ENCODE measurements around the gene MYO9A.

The MYO9A gene

DNA sequence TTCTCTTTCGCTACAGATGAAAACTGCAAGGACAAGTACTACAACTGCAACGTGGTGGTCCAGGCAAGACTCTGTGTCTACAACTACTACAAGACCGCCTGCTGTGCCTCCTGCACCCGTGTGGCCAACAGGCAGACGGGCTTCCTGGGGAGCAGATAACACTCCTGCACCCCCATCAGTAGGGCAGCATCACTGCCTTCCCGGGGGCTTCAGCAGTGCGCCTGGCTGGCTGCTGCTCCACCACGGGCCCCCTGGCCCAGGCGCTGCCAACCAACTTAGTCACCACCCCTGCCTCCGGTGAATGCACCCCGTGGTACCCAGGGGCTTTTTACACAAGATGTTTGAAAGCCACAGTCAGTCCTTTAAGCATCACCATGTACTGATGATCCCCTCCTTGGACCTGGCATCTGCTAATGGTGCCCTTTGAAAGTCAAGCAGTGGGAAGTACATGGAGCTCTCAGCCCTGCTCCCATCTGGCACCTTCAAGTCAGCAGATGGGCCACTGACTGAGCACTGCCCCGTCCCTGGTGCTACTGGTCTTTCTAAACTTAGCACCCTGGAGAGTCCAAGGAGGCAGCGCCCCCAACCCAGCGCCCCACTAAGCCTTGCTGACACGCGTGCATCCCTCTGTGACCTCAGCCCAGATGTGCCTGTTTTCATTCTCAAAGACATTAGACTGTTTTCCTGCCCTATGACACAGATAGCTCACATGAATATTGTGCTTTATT is 340.6 kb downstream of the MYO9A start:
- H3K4me3 ChIP-seq (ENCODE audit: control insufficient read depth, low read depth, low read length), result no peak overlapping the region
- TF ChIP-seq, protein P1, sequence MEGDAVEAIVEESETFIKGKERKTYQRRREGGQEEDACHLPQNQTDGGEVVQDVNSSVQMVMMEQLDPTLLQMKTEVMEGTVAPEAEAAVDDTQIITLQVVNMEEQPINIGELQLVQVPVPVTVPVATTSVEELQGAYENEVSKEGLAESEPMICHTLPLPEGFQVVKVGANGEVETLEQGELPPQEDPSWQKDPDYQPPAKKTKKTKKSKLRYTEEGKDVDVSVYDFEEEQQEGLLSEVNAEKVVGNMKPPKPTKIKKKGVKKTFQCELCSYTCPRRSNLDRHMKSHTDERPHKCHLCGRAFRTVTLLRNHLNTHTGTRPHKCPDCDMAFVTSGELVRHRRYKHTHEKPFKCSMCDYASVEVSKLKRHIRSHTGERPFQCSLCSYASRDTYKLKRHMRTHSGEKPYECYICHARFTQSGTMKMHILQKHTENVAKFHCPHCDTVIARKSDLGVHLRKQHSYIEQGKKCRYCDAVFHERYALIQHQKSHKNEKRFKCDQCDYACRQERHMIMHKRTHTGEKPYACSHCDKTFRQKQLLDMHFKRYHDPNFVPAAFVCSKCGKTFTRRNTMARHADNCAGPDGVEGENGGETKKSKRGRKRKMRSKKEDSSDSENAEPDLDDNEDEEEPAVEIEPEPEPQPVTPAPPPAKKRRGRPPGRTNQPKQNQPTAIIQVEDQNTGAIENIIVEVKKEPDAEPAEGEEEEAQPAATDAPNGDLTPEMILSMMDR (conservative IDR thresholded peaks at IDR 0.05; ENCODE audit: control insufficient read depth, insufficient read depth, low read depth, low read length), result no peak
- no peak for DNase-seq (ENCODE audit: low read depth)

DNA sequence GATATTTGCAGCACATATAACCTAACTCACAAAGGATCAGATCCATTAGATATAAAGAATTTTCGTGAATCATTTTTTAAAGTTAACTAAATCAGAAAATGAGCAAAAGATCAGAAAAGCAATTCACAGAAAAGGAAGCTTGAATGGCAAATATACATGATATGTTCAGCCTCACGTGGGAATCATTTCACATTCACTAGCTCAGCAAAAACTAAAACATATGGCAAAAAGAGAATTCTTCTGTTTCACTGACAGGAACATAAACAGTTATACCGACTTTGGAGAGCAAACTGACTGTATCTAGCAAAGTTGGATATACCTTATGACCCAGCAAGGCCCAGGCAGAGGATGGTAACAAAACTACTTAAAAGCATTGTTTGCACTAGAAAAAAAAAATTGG is 341.6 kb downstream of the MYO9A start:
- DNase-seq (ENCODE audit: low read depth), result no peak
- TF ChIP-seq, protein P1 (conservative IDR thresholded peaks at IDR 0.05; ENCODE audit: control insufficient read depth, insufficient read depth, low read depth, low read length), result no peak
- no peak overlapping the region for H3K4me3 ChIP-seq (ENCODE audit: control insufficient read depth, low read depth, low read length)

GRCh38 chr15:71775856-71776255 is 342.1 kb downstream of the MYO9A start:
- TF ChIP-seq, protein P1 (conservative IDR thresholded peaks at IDR 0.05; ENCODE audit: control insufficient read depth, insufficient read depth, low read depth, low read length), result no peak
- no peak overlapping the region for H3K4me3 ChIP-seq (ENCODE audit: control insufficient read depth, low read depth, low read length)
- DNase-seq (ENCODE audit: low read depth), result no peak

DNA sequence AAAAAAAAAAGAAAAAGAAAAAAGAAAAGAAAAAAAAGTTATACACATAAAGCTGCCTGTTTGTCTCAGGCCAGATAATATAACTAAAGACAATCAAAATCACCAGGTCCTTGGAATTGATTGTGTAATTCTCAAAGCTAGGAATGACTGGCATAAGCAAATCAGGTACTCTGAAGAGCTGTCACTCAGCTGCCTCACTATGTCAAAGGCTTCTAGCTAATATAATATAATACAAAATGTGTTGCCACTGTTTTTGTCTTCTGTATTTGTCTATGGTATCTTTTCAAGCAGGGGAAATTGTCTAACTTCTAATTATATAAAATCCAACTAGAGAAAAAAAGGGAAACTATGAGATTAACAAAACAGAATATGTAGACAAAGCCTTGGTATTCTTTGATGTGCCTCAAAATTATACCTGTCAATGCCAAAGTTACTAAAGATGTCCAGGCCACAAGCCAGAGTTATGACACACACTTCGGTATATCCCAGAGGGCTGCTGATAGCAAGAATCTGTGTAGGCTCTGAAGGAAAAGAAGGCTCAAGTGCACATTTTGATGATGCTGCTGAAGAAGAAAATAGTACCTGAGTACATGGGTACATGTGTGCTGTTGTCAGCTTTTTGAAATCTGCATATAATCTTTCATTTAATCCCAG is 344.6 kb downstream of the MYO9A start:
- H3K4me3 ChIP-seq (ENCODE audit: control insufficient read depth, low read depth, low read length), result no peak overlapping the region
- no peak for DNase-seq (ENCODE audit: low read depth)
- TF ChIP-seq, protein P1 (conservative IDR thresholded peaks at IDR 0.05; ENCODE audit: control insufficient read depth, insufficient read depth, low read depth, low read length), result no peak

Measured in fibroblast of mammary gland (primary cell).